ENCODE results near the gene COLEC12. TPM values are rescaled to one million over a fixed set of nuclear protein-coding genes. Genes with fewer than 3 reads are reported as not detected.

COLEC12 gene
- total and polyA plus RNA-seq, 8 donors: 0.35 to 5.5 (median 1.3) TPM

GRCh38 chr18:415617-416612 is 84.6 kb downstream of the COLEC12 start:
- no peak overlapping the region for H3K4me3 ChIP-seq
- no peak for FAIRE-seq
- H3K27ac ChIP-seq: no peak overlapping the region
- intact Hi-C loops (cut with DNase I): no loop called here
- DNase-seq: no peak
- peak in 1 of 4 donors; percentile 31 for ATAC-seq
- no peaks in the 10 kb centered on the region for H3K4me1 ChIP-seq
- TF ChIP-seq, protein P1, sequence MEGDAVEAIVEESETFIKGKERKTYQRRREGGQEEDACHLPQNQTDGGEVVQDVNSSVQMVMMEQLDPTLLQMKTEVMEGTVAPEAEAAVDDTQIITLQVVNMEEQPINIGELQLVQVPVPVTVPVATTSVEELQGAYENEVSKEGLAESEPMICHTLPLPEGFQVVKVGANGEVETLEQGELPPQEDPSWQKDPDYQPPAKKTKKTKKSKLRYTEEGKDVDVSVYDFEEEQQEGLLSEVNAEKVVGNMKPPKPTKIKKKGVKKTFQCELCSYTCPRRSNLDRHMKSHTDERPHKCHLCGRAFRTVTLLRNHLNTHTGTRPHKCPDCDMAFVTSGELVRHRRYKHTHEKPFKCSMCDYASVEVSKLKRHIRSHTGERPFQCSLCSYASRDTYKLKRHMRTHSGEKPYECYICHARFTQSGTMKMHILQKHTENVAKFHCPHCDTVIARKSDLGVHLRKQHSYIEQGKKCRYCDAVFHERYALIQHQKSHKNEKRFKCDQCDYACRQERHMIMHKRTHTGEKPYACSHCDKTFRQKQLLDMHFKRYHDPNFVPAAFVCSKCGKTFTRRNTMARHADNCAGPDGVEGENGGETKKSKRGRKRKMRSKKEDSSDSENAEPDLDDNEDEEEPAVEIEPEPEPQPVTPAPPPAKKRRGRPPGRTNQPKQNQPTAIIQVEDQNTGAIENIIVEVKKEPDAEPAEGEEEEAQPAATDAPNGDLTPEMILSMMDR (IDR thresholded peaks at IDR 0.05): no peak
- H3K36me3 ChIP-seq: no peaks in the 10 kb centered on the region
- no peaks in the 10 kb centered on the region for H3K9me3 ChIP-seq
- 89 to 90% methylated on average over 2 of the region's 2 CpGs for WGBS, 2 donors
- no peaks in the 10 kb centered on the region for H3K27me3 ChIP-seq

DNA sequence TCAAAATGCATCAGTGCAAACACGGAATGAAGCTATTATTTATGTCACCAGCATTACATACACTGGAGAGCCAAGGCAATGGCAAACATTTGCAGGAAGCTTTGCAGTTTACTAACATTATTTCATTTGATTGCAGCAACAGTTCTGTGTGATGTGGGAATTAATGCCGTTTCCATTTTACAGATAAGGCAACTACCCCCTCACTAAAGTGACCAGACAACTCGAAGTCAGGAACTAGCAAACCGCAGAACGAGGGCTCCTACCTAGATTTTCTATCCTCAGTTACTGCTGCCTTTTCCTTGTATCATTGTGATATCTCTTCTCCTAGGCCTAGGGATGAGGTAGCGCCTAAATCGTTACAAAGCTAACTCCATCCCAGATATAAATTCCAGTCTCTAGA is 85.5 kb downstream of the COLEC12 start:
- Histone ChIP-seq H3K4me3 (no peak overlapping the region), H3K36me3 (no peaks in the 10 kb centered on the region), H3K9me3 (no peaks in the 10 kb centered on the region), H3K4me1 (no peaks in the 10 kb centered on the region), H3K27me3 (no peaks in the 10 kb centered on the region), H3K27ac (no peak overlapping the region)
- ATAC-seq (no peak), FAIRE-seq (no peak), DNase-seq (no peak)
- WGBS, 2 donors: 79 to 82% methylated on average over 7 of the region's 7 CpGs
- intact Hi-C loops (cut with DNase I): no loop called here
- TF ChIP-seq, protein P1 (IDR thresholded peaks at IDR 0.05): no peak

DNA sequence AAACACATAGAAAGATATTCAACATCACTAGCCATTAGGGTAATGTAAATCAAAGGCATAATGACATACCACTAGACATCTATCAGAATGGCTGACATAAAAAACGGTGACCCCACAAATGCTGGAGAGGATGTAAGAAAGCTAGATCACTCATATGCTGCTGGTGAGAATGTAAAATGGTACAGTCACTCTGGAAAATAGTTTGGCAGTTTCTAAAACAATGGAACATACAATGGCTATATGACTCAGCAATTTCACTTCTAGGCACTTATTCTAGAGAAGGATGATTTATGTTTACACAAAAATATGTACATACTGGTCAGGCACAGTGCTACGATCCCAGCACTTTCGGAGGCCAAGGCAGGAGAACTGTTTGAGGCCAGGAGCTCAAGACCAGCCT is 87.3 kb downstream of the COLEC12 start:
- intact Hi-C loops (cut with DNase I): no loop called here
- Histone ChIP-seq H3K36me3 (no peaks in the 10 kb centered on the region), H3K4me3 (no peak overlapping the region), H3K9me3 (no peaks in the 10 kb centered on the region), H3K27ac (no peak overlapping the region), H3K4me1 (no peaks in the 10 kb centered on the region), H3K27me3 (no peaks in the 10 kb centered on the region)
- FAIRE-seq (no peak), ATAC-seq (no peak), DNase-seq (no peak)
- TF ChIP-seq, protein P1 (IDR thresholded peaks at IDR 0.05): no peak
- 67 to 79% methylated on average over 3 of the region's 3 CpGs for WGBS, 2 donors

DNA sequence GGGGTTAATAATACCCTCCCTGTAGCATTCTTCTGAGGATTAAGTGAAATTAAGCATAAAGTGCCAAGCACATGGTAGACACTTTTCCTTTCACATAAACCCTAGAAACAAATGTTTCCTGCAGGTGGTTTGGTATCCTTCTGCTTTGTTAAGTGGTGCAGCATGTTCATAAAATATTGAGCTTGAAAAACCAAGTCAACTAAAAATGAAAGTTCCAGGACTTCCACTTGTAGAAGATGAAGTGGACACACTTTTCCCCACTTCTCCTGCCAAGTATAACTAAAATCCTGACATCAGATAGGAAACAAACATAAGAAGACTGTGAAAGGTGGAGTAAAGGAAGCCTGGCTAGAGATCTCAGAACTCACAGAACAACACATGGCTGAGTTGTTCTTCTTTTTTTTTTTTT is 90.5 kb downstream of the COLEC12 start:
- no peaks in the 10 kb centered on the region for H3K27me3 ChIP-seq
- intact Hi-C loops (cut with DNase I): no loop called here
- FAIRE-seq: no peak
- no peaks in the 10 kb centered on the region for H3K36me3 ChIP-seq
- no peak overlapping the region for H3K27ac ChIP-seq
- no peak for ATAC-seq
- H3K9me3 ChIP-seq: no peaks in the 10 kb centered on the region
- no peak overlapping the region for H3K4me3 ChIP-seq
- DNase-seq: no peak
- no peaks in the 10 kb centered on the region for H3K4me1 ChIP-seq
- TF ChIP-seq, protein P1 (IDR thresholded peaks at IDR 0.05): no peak

GRCh38 chr18:408367-408766 is 92.1 kb downstream of the COLEC12 start:
- H3K4me3 ChIP-seq: no peak overlapping the region
- WGBS, 2 donors: 93% methylated on average over 1 of the region's 1 CpG
- no peak for ATAC-seq
- intact Hi-C loops (cut with DNase I): no loop called here
- H3K36me3 ChIP-seq: no peaks in the 10 kb centered on the region
- no peak for DNase-seq
- TF ChIP-seq, protein P1 (IDR thresholded peaks at IDR 0.05): no peak
- no peaks in the 10 kb centered on the region for H3K27me3 ChIP-seq
- H3K27ac ChIP-seq: no peak overlapping the region
- no peaks in the 10 kb centered on the region for H3K9me3 ChIP-seq
- H3K4me1 ChIP-seq: no peaks in the 10 kb centered on the region
- FAIRE-seq: no peak
